SK-N-SH treated with all-trans-retinoic acid at 6 μM for 48 hours (cell line): ENCODE data around the gene RIMS4.

Experiments used
- CREB5 ChIP-seq: fragments of 250-450 bp; sonication (Bioruptor Pico); IDR thresholded peaks from 2 replicates; pipeline ENCODE4 v1.5.1; 2020; ENCODE audit warnings: low read depth, mild to moderate bottlenecking, moderate library complexity
- PATZ1 ChIP-seq: fragments of 250-450 bp; sonication (Bioruptor Pico); IDR thresholded peaks from 2 replicates; pipeline ENCODE4 v1.8.0; 2020; ENCODE audit warnings: mild to moderate bottlenecking, moderate library complexity, borderline replicate concordance
- ZFP3 ChIP-seq: fragments of 250-450 bp; sonication (Bioruptor Pico); IDR thresholded peaks from 2 replicates; pipeline ENCODE4 v1.5.0; 2020; ENCODE audit warnings: mild to moderate bottlenecking, moderate library complexity

- no peak for TF ChIP-seq CREB5 (CRISPR knock-in tag)
- no peak for TF ChIP-seq PATZ1 (CRISPR knock-in tag)
- TF ChIP-seq ZFP3 (CRISPR knock-in tag) = no peak
Measured at GRCh38 chr20:44704551-44704971, 105.8 kb downstream of the RIMS4 start.
